A549 (cell line): ENCODE results near the gene OR6S1. TPM values are rescaled to one million over a fixed set of nuclear protein-coding genes. Genes with fewer than 3 reads are reported as not detected.
A peak's percentile ranks its signal among the peaks of the same experiment; 100 is the strongest.

Experiments
- ATAC-seq, 2 experiments: fragments of 200-7000 bp in 1 of 2; fragments of >200 bp in 1 of 2; cut with Nextera tagmentation in 1 of 2; cut with Tn5 transposase in 1 of 2; 3 replicates each; pipeline versions ENCODE4 v1.8.0 to v1.9.1; 2018 to 2020; ENCODE audit warnings: mild to moderate bottlenecking in 1 of 2, moderate library complexity in 1 of 2
- CTCF ChIA-PET: fragments of 300-600 bp; sonication (Branson Sonifier 250); formaldehyde crosslinking; extraction: SDS; loops from one replicate; lab custom pipeline; 2021; ENCODE audit warnings: antibody characterized with exemption, inconsistent platforms; lab: Yijun Ruan, JAX
- POLR2A ChIA-PET: fragments of 350-600 bp; formaldehyde crosslinking; extraction: SDS; loops from one replicate; lab custom pipeline; 2021; ENCODE audit warnings: antibody characterized with exemption, inconsistent platforms; lab: Yijun Ruan, JAX
- DNase-seq, 2 experiments: peaks; one replicate each; pipeline versions ENCODE4 v3.0.0 to v3.0.0-alpha.2; 2011 to 2016; ENCODE audit warnings: low read depth in 1 of 2, low spot score in 1 of 2
- FAIRE-seq: peaks from 2 replicates; lab custom pipeline; 2011; peaks lifted over from hg19 to GRCh38; lab: Jason Lieb, UNC
- H3K27ac ChIP-seq, 2 experiments: fragments of >200 bp; sonication (Bioruptor Twin); formaldehyde crosslinking; 3 replicates each; pipeline ENCODE4 v1.5.1; 2016 to 2017
- H3K4me1 ChIP-seq: fragments of >200 bp; sonication (Bioruptor Twin); formaldehyde crosslinking; 3 replicates; pipeline ENCODE4 v1.6.1; 2016
- H3K4me2 ChIP-seq: fragments of >200 bp; sonication (Bioruptor Twin); formaldehyde crosslinking; 3 replicates; pipeline ENCODE4 v1.6.1; 2016
- H3K4me3 ChIP-seq: fragments of >200 bp; sonication (Bioruptor Twin); formaldehyde crosslinking; 3 replicates; pipeline ENCODE4 v1.5.1; 2016
- H3K9me3 ChIP-seq: fragments of >200 bp; sonication (Bioruptor Twin); formaldehyde crosslinking; 3 replicates; pipeline ENCODE4 v1.6.1; 2016
- CEBPB ChIP-seq, 2 experiments: fragments of >200 bp in 1 of 2; sonication (Bioruptor Twin) in 1 of 2; formaldehyde crosslinking in 1 of 2; IDR thresholded peaks; 2 replicates each; pipeline ENCODE4 v1.6.1; 2012 to 2016
- EHMT2 ChIP-seq: fragments of 200-600 bp; sonication (generic); IDR thresholded peaks from 2 replicates; pipeline ENCODE4 v1.6.1; 2016; ENCODE audit warnings: antibody characterized with exemption, low read depth, mild to moderate bottlenecking, moderate library complexity
- EP300 ChIP-seq, 2 experiments: fragments of >200 bp; sonication (Bioruptor Twin); formaldehyde crosslinking; IDR thresholded peaks; 2 replicates in 1 of 2; 3 replicates in 1 of 2; pipeline ENCODE4 v1.6.1; 2016 to 2017
- GATA3 ChIP-seq: IDR thresholded peaks from 2 replicates; pipeline ENCODE4 v1.6.1; 2012; ENCODE audit warnings: borderline replicate concordance
- HEYL ChIP-seq: fragments of 250-450 bp; sonication (Bioruptor Pico); IDR thresholded peaks from 2 replicates; pipeline ENCODE4 v1.8.0; 2021; ENCODE audit warnings: mild to moderate bottlenecking, moderate library complexity
- HOXB13 ChIP-seq: fragments of 250-450 bp; sonication (Bioruptor Pico); IDR thresholded peaks from 2 replicates; pipeline ENCODE4 v1.5.0; 2020; ENCODE audit warnings: low read depth, mild to moderate bottlenecking, moderate library complexity
- KDM1A ChIP-seq: fragments of 200-600 bp; sonication (generic); IDR thresholded peaks from 2 replicates; pipeline ENCODE4 v1.6.1; 2016; ENCODE audit warnings: low read depth, mild to moderate bottlenecking
- KDM5A ChIP-seq: fragments of 200-600 bp; sonication (generic); IDR thresholded peaks from 2 replicates; pipeline ENCODE4 v1.6.1; 2016; ENCODE audit warnings: antibody characterized with exemption, mild to moderate bottlenecking
- POLR2A ChIP-seq: IDR thresholded peaks from 2 replicates; pipeline ENCODE4 v1.6.1; 2012; ENCODE audit warnings: mild to moderate bottlenecking, low read length
- POLR2AphosphoS2 ChIP-seq: conservative IDR thresholded peaks from 2 replicates; pipeline ENCODE4 v1.6.1; 2012; ENCODE audit warnings: low read length, improper control_type of control experiment, inconsistent platforms
- SMC3 ChIP-seq: fragments of >200 bp; sonication (Bioruptor Twin); formaldehyde crosslinking; IDR thresholded peaks from 3 replicates; pipeline ENCODE4 v1.6.1; 2018; ENCODE audit warnings: inconsistent platforms
- TFCP2L1 ChIP-seq: fragments of 250-450 bp; sonication (Bioruptor Pico); IDR thresholded peaks from 2 replicates; pipeline ENCODE4 v1.5.0; 2021; ENCODE audit warnings: mild to moderate bottlenecking
- TP53 ChIP-seq: fragments of 250-450 bp; sonication (Bioruptor Pico); IDR thresholded peaks from 2 replicates; pipeline ENCODE4 v1.5.0; 2021; ENCODE audit warnings: mild to moderate bottlenecking, moderate library complexity
- ZFP36 ChIP-seq: fragments of 450-650 bp; IDR thresholded peaks from 2 replicates; pipeline ENCODE4 v1.6.1; 2014; ENCODE audit warnings: borderline replicate concordance; ENCODE audit not compliant: partially characterized antibody
- ZSCAN20 ChIP-seq: fragments of 250-450 bp; sonication (Bioruptor Pico); IDR thresholded peaks from 2 replicates; pipeline ENCODE4 v1.8.0; 2022; ENCODE audit warnings: mild to moderate bottlenecking, moderate library complexity
- WGBS: methylation state at CpG from one replicate; pipeline ENCODE4 v1.1.6; 2017; ENCODE audit errors: missing lambda C conversion rate; 5-methylcytosine and 5-hydroxymethylcytosine counted together
- polyA plus RNA-seq, 4 experiments: library from polyadenylated mRNA; depleted of rRNA in 3 of 4; stranded (reverse); fragments of >200 nt; fragmentation: RNase III in 1 of 4; extraction: RNeasy Plus Mini Kit Qiagen cat#74134 plus additional on column Dnase treatment in 1 of 4; gene quantifications; 2 replicates in 3 of 4; 3 replicates in 1 of 4; pipeline ENCODE4 v1.2.3, GENCODE V29; 2011 to 2017
- TF ChIP-seq, protein P1 (sequence below): fragments of >200 bp; sonication (Bioruptor Twin); formaldehyde crosslinking; IDR thresholded peaks from 3 replicates; pipeline ENCODE4 v1.6.1; 2016
- TF ChIP-seq, protein P2 (sequence below): IDR thresholded peaks from 2 replicates; pipeline ENCODE4 v1.6.1; 2012
- TF ChIP-seq, protein P3 (sequence below): fragments of 150-350 bp; IDR thresholded peaks from 2 replicates; pipeline ENCODE4 v1.6.1; 2014; ENCODE audit warnings: low read depth, mild to moderate bottlenecking, low read length
- TF ChIP-seq, protein P4 (sequence below): fragments of 250-450 bp; sonication (Bioruptor Pico); IDR thresholded peaks from 2 replicates; pipeline ENCODE4 v1.5.0; 2021; ENCODE audit warnings: mild to moderate bottlenecking, moderate library complexity, borderline replicate concordance
- TF ChIP-seq, protein P5 (sequence below): IDR thresholded peaks from 2 replicates; pipeline ENCODE4 v1.6.1; 2012; ENCODE audit warnings: low read depth, borderline replicate concordance
- TF ChIP-seq, protein P6 (sequence below): fragments of 200-600 bp; sonication (generic); IDR thresholded peaks from 2 replicates; pipeline ENCODE4 v1.6.1; 2016; ENCODE audit warnings: antibody characterized with exemption, mild to moderate bottlenecking, moderate library complexity
- TF ChIP-seq, protein P7 (sequence below): fragments of >200 bp; sonication (Bioruptor Twin); formaldehyde crosslinking; IDR thresholded peaks from 3 replicates; pipeline ENCODE4 v1.5.1; 2016

Gene OR6S1
- polyA plus RNA-seq, 2 of the 4 experiments (the other 2 are of a cell fraction) = not detected

DNA sequence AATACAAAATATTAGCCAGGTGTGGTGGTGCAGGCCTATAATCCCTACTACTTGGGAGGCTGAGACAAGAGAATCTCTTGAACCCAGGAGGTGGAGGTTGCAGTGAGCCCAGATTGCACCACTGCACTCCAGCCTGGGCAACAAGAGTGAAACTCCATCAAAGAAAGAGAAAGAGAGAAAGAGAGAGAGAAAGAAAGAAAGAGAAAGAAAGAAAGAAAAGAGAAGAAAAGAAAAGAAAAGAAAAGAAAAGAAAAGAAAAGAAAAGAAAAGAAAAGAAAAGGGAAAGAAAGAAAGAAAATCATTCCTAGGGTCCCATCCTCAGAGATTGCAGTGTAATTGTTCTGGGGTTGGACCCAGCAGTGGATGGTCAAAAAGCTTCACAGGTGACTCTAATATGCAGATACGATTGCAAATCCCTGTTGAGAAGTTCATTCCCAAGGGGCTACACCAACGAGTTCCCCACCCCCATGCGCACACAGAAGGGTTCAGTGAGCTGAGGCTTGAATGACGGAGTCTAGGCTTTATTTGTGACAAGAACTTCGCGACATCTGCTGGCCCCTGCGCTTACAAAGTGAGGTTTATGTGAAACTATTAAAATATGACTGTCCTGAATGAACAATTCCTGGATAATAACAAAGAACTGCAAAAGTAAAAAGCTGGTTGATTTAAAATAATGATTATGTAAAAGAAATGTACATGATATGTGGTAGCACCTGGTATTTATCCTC is 32.9 kb downstream of the OR6S1 start:
- Histone ChIP-seq H3K9me3 (no peaks in the 10 kb centered on the region), H3K27ac (no peak overlapping the region), H3K4me3 (no peak overlapping the region), H3K4me2 (peak overlapping the region; percentile 30; the same call in 1 of the 3 replicates), H3K4me1 (peaks cover 22% of the 10 kb centered on the region)
- 63% methylated on average over 7 of the region's 7 CpGs for WGBS
- ChIA-PET POLR2A (no interaction called here), CTCF (interaction anchor here (0.6 to 7.1 kb wide), 32 partner anchors 8 to 495 kb away, joined by 3 to 67 read pairs (median 4); partner anchors contain the start of genes CCNB1IP1, RNASE11, RNASE4 and TEP1)
- DNase-seq = no peak
- no peak for FAIRE-seq
- TF ChIP-seq, protein P1, sequence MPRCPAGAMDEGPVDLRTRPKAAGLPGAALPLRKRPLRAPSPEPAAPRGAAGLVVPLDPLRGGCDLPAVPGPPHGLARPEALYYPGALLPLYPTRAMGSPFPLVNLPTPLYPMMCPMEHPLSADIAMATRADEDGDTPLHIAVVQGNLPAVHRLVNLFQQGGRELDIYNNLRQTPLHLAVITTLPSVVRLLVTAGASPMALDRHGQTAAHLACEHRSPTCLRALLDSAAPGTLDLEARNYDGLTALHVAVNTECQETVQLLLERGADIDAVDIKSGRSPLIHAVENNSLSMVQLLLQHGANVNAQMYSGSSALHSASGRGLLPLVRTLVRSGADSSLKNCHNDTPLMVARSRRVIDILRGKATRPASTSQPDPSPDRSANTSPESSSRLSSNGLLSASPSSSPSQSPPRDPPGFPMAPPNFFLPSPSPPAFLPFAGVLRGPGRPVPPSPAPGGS = no peak
- TF ChIP-seq KDM5A = no peak
- TF ChIP-seq, protein P2, sequence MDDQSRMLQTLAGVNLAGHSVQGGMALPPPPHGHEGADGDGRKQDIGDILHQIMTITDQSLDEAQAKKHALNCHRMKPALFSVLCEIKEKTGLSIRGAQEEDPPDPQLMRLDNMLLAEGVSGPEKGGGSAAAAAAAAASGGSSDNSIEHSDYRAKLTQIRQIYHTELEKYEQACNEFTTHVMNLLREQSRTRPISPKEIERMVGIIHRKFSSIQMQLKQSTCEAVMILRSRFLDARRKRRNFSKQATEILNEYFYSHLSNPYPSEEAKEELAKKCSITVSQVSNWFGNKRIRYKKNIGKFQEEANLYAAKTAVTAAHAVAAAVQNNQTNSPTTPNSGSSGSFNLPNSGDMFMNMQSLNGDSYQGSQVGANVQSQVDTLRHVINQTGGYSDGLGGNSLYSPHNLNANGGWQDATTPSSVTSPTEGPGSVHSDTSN = no peak
- TF ChIP-seq KDM1A = no peak
- TF ChIP-seq SMC3 = no peak
- no peak for TF ChIP-seq HOXB13 (CRISPR knock-in tag)
- TF ChIP-seq TFCP2L1 (CRISPR knock-in tag) = no peak
- TF ChIP-seq POLR2AphosphoS2 = no peak
- no peak for TF ChIP-seq EHMT2
- TF ChIP-seq, protein P3, sequence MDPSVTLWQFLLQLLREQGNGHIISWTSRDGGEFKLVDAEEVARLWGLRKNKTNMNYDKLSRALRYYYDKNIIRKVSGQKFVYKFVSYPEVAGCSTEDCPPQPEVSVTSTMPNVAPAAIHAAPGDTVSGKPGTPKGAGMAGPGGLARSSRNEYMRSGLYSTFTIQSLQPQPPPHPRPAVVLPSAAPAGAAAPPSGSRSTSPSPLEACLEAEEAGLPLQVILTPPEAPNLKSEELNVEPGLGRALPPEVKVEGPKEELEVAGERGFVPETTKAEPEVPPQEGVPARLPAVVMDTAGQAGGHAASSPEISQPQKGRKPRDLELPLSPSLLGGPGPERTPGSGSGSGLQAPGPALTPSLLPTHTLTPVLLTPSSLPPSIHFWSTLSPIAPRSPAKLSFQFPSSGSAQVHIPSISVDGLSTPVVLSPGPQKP = no peak
- TF ChIP-seq ZSCAN20 (CRISPR knock-in tag) = no peak
- TF ChIP-seq, protein P4, sequence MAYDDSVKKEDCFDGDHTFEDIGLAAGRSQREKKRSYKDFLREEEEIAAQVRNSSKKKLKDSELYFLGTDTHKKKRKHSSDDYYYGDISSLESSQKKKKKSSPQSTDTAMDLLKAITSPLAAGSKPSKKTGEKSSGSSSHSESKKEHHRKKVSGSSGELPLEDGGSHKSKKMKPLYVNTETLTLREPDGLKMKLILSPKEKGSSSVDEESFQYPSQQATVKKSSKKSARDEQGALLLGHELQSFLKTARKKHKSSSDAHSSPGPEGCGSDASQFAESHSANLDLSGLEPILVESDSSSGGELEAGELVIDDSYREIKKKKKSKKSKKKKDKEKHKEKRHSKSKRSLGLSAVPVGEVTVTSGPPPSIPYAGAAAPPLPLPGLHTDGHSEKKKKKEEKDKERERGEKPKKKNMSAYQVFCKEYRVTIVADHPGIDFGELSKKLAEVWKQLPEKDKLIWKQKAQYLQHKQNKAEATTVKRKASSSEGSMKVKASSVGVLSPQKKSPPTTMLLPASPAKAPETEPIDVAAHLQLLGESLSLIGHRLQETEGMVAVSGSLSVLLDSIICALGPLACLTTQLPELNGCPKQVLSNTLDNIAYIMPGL (CRISPR knock-in tag) = no peak
- TF ChIP-seq, protein P5, sequence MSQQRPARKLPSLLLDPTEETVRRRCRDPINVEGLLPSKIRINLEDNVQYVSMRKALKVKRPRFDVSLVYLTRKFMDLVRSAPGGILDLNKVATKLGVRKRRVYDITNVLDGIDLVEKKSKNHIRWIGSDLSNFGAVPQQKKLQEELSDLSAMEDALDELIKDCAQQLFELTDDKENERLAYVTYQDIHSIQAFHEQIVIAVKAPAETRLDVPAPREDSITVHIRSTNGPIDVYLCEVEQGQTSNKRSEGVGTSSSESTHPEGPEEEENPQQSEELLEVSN = no peak
- TF ChIP-seq EP300 (IDR thresholded peaks at IDR 0.05) = no peak
- TF ChIP-seq HEYL (CRISPR knock-in tag) = no peak
- ATAC-seq = no peak

DNA sequence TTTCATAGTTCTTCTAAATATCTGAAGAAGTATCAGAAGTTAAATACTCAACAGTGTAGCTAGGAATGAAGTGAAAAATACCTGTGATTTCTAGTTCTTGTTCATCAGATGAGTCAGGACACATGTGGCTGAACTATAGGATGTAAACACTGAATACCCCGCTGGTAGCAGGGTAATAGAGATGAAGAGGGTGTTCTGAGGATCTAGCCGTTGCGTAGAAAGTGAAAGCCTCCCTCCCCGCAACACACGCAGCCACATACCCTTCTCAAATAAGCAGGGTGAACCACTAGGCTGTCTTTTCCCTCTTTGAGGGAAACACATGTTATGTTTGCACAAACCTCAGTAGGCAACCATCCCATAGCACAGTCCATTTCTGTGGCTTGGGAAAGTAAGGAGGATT is 33.9 kb downstream of the OR6S1 start:
- Histone ChIP-seq H3K27ac (no peak overlapping the region), H3K4me1 (peaks cover 19% of the 10 kb centered on the region), H3K4me3 (no peak overlapping the region), H3K4me2 (no peak overlapping the region), H3K9me3 (no peaks in the 10 kb centered on the region)
- POLR2A ChIA-PET = interaction anchor here (1.1 kb wide), 1 partner anchor 138 kb away, joined by 4 read pairs; the partner anchor contains the start of gene PNP
- FAIRE-seq (no peak), ATAC-seq (no peak), DNase-seq (no peak)
- CTCF ChIA-PET = interaction anchor here (0.8 to 7.1 kb wide), 10 partner anchors 10 to 282 kb away, joined by 3 to 67 read pairs (median 5); partner anchors contain the start of genes CCNB1IP1 and PNP
- 72% methylated on average over 5 of the region's 5 CpGs for WGBS
- TF ChIP-seq, protein P2 = no peak
- TF ChIP-seq, protein P6, sequence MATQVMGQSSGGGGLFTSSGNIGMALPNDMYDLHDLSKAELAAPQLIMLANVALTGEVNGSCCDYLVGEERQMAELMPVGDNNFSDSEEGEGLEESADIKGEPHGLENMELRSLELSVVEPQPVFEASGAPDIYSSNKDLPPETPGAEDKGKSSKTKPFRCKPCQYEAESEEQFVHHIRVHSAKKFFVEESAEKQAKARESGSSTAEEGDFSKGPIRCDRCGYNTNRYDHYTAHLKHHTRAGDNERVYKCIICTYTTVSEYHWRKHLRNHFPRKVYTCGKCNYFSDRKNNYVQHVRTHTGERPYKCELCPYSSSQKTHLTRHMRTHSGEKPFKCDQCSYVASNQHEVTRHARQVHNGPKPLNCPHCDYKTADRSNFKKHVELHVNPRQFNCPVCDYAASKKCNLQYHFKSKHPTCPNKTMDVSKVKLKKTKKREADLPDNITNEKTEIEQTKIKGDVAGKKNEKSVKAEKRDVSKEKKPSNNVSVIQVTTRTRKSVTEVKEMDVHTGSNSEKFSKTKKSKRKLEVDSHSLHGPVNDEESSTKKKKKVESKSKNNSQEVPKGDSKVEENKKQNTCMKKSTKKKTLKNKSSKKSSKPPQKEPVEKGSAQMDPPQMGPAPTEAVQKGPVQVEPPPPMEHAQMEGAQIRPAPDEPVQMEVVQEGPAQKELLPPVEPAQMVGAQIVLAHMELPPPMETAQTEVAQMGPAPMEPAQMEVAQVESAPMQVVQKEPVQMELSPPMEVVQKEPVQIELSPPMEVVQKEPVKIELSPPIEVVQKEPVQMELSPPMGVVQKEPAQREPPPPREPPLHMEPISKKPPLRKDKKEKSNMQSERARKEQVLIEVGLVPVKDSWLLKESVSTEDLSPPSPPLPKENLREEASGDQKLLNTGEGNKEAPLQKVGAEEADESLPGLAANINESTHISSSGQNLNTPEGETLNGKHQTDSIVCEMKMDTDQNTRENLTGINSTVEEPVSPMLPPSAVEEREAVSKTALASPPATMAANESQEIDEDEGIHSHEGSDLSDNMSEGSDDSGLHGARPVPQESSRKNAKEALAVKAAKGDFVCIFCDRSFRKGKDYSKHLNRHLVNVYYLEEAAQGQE = no peak
- TF ChIP-seq TP53 = no peak
- TF ChIP-seq, protein P7, sequence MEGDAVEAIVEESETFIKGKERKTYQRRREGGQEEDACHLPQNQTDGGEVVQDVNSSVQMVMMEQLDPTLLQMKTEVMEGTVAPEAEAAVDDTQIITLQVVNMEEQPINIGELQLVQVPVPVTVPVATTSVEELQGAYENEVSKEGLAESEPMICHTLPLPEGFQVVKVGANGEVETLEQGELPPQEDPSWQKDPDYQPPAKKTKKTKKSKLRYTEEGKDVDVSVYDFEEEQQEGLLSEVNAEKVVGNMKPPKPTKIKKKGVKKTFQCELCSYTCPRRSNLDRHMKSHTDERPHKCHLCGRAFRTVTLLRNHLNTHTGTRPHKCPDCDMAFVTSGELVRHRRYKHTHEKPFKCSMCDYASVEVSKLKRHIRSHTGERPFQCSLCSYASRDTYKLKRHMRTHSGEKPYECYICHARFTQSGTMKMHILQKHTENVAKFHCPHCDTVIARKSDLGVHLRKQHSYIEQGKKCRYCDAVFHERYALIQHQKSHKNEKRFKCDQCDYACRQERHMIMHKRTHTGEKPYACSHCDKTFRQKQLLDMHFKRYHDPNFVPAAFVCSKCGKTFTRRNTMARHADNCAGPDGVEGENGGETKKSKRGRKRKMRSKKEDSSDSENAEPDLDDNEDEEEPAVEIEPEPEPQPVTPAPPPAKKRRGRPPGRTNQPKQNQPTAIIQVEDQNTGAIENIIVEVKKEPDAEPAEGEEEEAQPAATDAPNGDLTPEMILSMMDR = no peak
- no peak for TF ChIP-seq CEBPB (IDR thresholded peaks at IDR 0.05)
- no peak for TF ChIP-seq ZFP36
- no peak for TF ChIP-seq HOXB13 (CRISPR knock-in tag)
- no peak for TF ChIP-seq POLR2A
- TF ChIP-seq HEYL (CRISPR knock-in tag) = no peak
- no peak for TF ChIP-seq EP300 (IDR thresholded peaks at IDR 0.05)
- no peak for TF ChIP-seq GATA3
